ENCODE results near the gene RETREG1.
"Not testable (repeated sequence)": the region's sequence is repeated elsewhere in the genome, so short reads cannot be mapped to it uniquely, and the experiment has no call there.

The RETREG1 gene

GRCh38 chr5:16446993-16447392, 169.8 kb downstream of the RETREG1 start:
- no peak for DNase-seq

- no peak for DNase-seq
Measured at GRCh38 chr5:16437977-16438376, 178.8 kb downstream of the RETREG1 start.

GRCh38 chr5:16436065-16436682, 180.6 kb downstream of the RETREG1 start:
- not testable (repeated sequence) for DNase-seq

- DNase-seq, result no peak
Measured at GRCh38 chr5:16431490-16431889, 185.3 kb downstream of the RETREG1 start.

DNA sequence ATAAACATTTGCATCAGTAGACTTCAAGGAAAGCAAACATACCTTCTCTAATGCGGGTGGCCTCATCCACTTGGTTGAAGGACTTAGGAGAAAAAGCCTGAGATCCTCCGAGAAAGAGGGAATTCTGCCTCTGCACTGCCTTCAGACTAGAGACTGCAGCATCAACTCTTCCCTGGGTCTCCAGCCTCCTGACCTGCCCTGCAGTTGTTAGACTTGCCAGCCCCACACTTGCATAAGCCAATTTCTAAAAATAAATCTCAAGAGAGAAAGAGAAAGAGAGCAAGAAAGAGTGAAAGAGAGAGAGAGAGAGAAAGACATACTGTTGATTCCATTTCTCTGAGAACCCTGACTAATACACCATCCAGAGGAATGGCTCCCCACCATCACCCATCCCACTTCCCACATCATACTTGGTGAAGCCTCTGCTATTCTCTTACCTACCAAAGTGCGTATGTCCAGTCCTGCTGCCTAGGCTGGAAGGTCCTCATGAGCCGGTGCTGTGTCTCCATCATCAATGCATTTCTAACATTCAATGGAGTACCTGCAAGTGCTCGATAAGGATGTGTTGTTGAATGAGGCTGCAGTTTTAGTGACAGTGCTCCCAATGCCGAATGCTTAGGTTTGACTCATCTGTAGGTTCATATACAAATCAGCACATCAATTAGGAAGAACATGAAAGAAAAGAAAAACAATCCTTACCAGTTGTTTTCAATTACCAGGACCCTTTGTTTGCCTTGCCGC, 186.3 kb downstream of the RETREG1 start:
- DNase-seq, result no peak

DNA sequence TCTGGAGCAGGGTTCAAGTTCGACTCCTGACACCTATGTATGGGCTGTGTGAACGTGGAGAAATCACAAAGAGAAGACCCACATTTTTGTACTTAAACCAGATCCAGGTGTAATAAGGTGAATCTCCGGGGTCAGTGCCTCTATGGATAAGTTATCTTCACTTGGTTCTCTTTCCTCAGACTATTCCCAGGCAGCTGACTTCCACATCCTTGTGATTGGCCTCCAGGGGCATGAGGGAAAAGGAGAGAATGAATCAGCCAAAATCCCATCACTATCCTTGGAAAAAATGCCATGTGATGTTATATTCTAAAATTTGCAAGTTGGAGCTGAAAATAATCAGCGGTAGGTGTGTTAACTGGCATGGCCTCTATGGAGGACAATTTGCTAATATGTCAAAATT, 188.4 kb downstream of the RETREG1 start:
- DNase-seq, result no peak

- no peak for DNase-seq
Measured at GRCh38 chr5:16427587-16427986, 189.2 kb downstream of the RETREG1 start.

All from central memory CD4-positive, alpha-beta T cell (primary cell).